MCF 10A (cell line): ENCODE results near the gene LIN7C. TPM values are rescaled to one million over a fixed set of nuclear protein-coding genes. Genes with fewer than 3 reads are reported as not detected.

Experiments
- BruUV-seq: library from RNA; stranded (reverse); fragments of 400-500 nt; replicated peaks from 2 replicates; lab custom pipeline; 2021; lab: Mats Ljungman, UMichigan
- CTCF ChIA-PET: fragments of 300-600 bp; sonication (Branson Sonifier 250); formaldehyde crosslinking; extraction: SDS; loops from one replicate; lab custom pipeline; 2021; ENCODE audit warnings: antibody characterized with exemption, inconsistent platforms; lab: Yijun Ruan, JAX
- POLR2A ChIA-PET: fragments of 300-600, 350-650 bp; sonication (Branson Sonifier 250); formaldehyde crosslinking; extraction: SDS; loops from one replicate; lab custom pipeline; 2020; ENCODE audit warnings: antibody characterized with exemption, inconsistent platforms; lab: Yijun Ruan, JAX
- DNase-seq: peaks from one replicate; pipeline ENCODE4 v3.0.0-alpha.2; 2018; ENCODE audit not compliant: unreplicated experiment
- H3K27ac Mint-ChIP-seq: one replicate; pipeline ENCODE4 v1.8.0; 2022; ENCODE audit warnings: mild to moderate bottlenecking, low read depth, mixed read lengths; ENCODE audit not compliant: unreplicated experiment
- H3K27me3 Mint-ChIP-seq: one replicate; pipeline ENCODE4 v1.8.0; 2022; ENCODE audit warnings: mixed read lengths; ENCODE audit not compliant: insufficient read depth, unreplicated experiment
- H3K36me3 Mint-ChIP-seq: one replicate; pipeline ENCODE4 v1.8.0; 2022; ENCODE audit warnings: mild to moderate bottlenecking, moderate library complexity, mixed read lengths; ENCODE audit not compliant: insufficient read depth, unreplicated experiment
- H3K4me1 Mint-ChIP-seq: one replicate; pipeline ENCODE4 v1.8.0; 2022; ENCODE audit warnings: mixed read lengths; ENCODE audit not compliant: insufficient read depth, unreplicated experiment
- H3K4me3 Mint-ChIP-seq: one replicate; pipeline ENCODE4 v1.8.0; 2022; ENCODE audit warnings: mild to moderate bottlenecking, moderate library complexity, mixed read lengths; ENCODE audit not compliant: unreplicated experiment
- H3K9me3 Mint-ChIP-seq: one replicate; pipeline ENCODE4 v1.8.0; 2022; ENCODE audit warnings: mixed read lengths; ENCODE audit not compliant: unreplicated experiment
- intact Hi-C: fragments of 100-400 bp; cut with micrococcal nuclease; formaldehyde crosslinking; loops from 2 replicates; pipeline ENCODE4 v1.14.1; 2022
- total RNA-seq: library from RNA; stranded (reverse); gene quantifications from 2 replicates; pipeline ENCODE4 v1.2.3, GENCODE V29; 2022
- TF ChIP-seq, protein P1 (sequence below): fragments of 200-600 bp; IDR thresholded peaks from one replicate; pipeline ENCODE4 v1.8.0; 2022; ENCODE audit warnings: antibody characterized with exemption, mild to moderate bottlenecking; ENCODE audit not compliant: unreplicated experiment

Gene LIN7C
- total RNA-seq, 1 experiment from 2014 or later = 47.7 TPM

DNA sequence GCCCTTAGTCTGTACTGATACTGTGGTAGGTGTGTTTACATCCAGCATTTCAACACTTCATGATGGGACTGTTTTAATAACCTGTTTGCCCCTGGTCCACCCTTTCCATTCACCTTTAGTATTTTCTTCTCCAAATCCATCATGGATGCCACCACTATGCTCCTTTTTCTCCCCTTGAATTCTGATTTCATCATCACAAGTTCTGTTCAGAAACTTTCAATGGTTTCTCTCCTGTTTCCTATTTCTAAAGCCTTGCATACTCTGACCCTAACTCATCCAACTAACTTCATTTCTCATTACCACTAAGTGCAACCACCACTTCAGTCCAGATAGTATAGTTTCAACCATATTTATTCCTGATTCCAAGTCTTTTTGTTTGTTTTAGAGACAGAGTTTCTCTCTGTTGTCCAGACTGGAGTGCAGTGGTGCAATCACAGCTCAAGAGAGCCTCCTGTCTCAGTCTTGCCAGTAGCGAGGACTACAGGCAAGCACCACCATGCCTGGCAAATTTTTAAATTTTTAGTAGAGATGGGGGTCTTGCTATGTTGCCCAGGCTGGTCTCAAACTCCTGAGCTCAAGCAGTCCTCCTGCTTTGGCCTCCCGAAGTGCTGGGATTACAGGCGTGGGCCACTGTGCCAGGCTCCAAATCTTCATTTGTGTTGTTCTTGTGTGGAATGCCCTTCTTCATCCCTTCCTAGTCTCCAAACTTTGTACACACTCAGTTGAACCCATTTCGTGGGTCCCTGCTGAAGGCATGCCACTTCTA is 1.2 kb upstream of the LIN7C start:
- Mint-ChIP-seq H3K36me3 (peaks cover 2% of the 10 kb centered on the region), H3K27me3 (no peaks in the 10 kb centered on the region), H3K4me1 (peaks cover 32% of the 10 kb centered on the region), H3K4me3 (peak overlapping the region; percentile 100), H3K27ac (peak overlapping the region; percentile 99), H3K9me3 (no peaks in the 10 kb centered on the region)
- intact Hi-C loops = loop anchor here (10.0 kb wide), 1 partner anchor 167 kb away; no protein-coding TSS in a partner anchor
- DNase-seq = no peak
- ChIA-PET POLR2A (interaction anchor here (0.7 to 3.4 kb wide), 14 partner anchors 8 to 1863 kb away, joined by 3 to 19 read pairs (median 3); no protein-coding TSS in a partner anchor), CTCF (no interaction called here)
- BruUV-seq = no TSS peak
- TF ChIP-seq, protein P1, sequence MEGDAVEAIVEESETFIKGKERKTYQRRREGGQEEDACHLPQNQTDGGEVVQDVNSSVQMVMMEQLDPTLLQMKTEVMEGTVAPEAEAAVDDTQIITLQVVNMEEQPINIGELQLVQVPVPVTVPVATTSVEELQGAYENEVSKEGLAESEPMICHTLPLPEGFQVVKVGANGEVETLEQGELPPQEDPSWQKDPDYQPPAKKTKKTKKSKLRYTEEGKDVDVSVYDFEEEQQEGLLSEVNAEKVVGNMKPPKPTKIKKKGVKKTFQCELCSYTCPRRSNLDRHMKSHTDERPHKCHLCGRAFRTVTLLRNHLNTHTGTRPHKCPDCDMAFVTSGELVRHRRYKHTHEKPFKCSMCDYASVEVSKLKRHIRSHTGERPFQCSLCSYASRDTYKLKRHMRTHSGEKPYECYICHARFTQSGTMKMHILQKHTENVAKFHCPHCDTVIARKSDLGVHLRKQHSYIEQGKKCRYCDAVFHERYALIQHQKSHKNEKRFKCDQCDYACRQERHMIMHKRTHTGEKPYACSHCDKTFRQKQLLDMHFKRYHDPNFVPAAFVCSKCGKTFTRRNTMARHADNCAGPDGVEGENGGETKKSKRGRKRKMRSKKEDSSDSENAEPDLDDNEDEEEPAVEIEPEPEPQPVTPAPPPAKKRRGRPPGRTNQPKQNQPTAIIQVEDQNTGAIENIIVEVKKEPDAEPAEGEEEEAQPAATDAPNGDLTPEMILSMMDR = no peak

DNA sequence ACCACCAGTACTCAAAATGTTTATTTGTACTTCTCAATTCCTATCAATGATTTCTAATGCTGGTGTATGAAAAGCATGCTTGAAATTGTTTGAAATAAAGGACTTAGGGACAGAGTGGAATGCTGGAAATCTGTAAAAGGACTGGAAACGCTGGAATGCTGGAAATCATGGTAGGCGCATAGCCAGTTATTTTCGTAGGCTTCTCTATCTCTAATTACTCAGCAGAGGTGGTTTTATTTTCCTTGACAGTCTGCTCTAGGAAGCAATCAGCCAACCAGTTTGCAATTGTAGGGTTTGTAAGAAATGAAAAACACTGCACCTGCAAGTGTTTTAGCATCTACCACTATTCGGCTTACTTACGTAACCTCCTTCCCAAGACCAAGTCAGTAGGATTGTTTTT is 788 bp downstream of the LIN7C start:
- DNase-seq = no peak
- no TSS peak for BruUV-seq
- POLR2A ChIA-PET = interaction anchor here (0.6 to 3.4 kb wide), 7 partner anchors 10 to 1830 kb away, joined by 3 to 19 read pairs (median 3); partner anchors contain the start of gene BDNF
- TF ChIP-seq, protein P1 = no peak
- H3K27me3 Mint-ChIP-seq = no peaks in the 10 kb centered on the region
- peak overlapping the region; percentile 100 for H3K4me3 Mint-ChIP-seq
- peaks cover 17% of the 10 kb centered on the region for H3K36me3 Mint-ChIP-seq
- no peaks in the 10 kb centered on the region for H3K9me3 Mint-ChIP-seq
- H3K4me1 Mint-ChIP-seq = peaks cover 44% of the 10 kb centered on the region
- peak overlapping the region; percentile 99 for H3K27ac Mint-ChIP-seq
- CTCF ChIA-PET = interaction anchor here (0.6 to 1.9 kb wide), 2 partner anchors 9 to 320 kb away, joined by 4 to 13 read pairs; no protein-coding TSS in a partner anchor
- intact Hi-C loops = loop anchor here (10.0 kb wide), 1 partner anchor 169 kb away; no protein-coding TSS in a partner anchor

DNA sequence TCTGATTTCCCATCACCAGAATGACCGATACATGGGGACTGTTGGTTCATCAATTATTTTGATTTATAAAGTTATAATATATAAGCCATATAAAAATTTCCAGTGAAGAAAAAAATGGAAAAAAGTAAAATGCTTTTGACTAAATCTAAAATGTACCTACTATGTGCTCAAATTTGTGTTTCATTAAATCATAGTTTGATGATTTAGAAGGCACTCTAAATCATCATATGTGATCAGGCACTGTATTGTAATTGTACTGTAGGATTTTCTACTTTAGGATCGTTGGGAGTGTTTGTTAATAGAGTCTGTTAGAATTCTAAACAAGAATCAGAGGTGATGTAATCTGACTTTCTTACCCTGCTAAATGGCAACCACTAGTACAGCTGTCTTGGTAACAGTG is 2.4 kb downstream of the LIN7C start:
- Mint-ChIP-seq H3K27me3 (no peaks in the 10 kb centered on the region), H3K4me1 (peaks cover 37% of the 10 kb centered on the region), H3K9me3 (no peaks in the 10 kb centered on the region), H3K27ac (no peak overlapping the region), H3K36me3 (peaks cover 29% of the 10 kb centered on the region), H3K4me3 (no peak overlapping the region)
- TF ChIP-seq, protein P1 = no peak
- DNase-seq = no peak
- ChIA-PET POLR2A (interaction anchor here (1.1 kb wide), 1 partner anchor 34 kb away, joined by 3 read pairs; no protein-coding TSS in a partner anchor), CTCF (interaction anchor here (0.6 kb wide), 2 partner anchors 19 to 320 kb away, joined by 3 read pairs; no protein-coding TSS in a partner anchor)
- BruUV-seq = no TSS peak
- intact Hi-C loops = loop anchor here (10.0 kb wide), 1 partner anchor 171 kb away; no protein-coding TSS in a partner anchor

DNA sequence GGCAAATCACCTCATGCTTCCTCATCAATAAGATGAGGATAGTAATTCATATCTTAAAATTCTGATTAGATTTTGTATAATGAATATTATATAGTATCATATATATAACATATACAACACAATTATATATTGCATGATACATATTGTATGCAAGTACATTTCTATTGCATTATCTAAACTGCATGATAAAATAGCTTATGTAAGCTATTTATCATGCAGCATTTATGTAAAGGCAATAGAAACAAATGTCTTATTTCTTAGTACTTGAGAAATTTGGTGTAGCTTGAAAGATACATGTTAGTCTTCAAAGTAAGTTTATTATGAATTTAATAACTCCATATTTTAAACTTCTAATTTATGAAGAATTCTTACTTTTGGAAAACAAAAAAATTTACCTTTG is 5.5 kb downstream of the LIN7C start:
- ChIA-PET CTCF (interaction anchor here (0.6 to 8.3 kb wide), 6 partner anchors 15 to 194 kb away, joined by 3 to 119 read pairs (median 4); no protein-coding TSS in a partner anchor), POLR2A (no interaction called here)

More for the DNA sequence above, 5.5 kb downstream of the LIN7C start:
- Mint-ChIP-seq H3K9me3 (no peaks in the 10 kb centered on the region), H3K27ac (no peak overlapping the region), H3K36me3 (peaks cover 53% of the 10 kb centered on the region), H3K27me3 (no peaks in the 10 kb centered on the region), H3K4me3 (no peak overlapping the region), H3K4me1 (peaks cover 17% of the 10 kb centered on the region)
- no TSS peak for BruUV-seq
- TF ChIP-seq, protein P1 = no peak
- intact Hi-C loops = loop anchor here (10.0 kb wide), 1 partner anchor 174 kb away; no protein-coding TSS in a partner anchor
- DNase-seq = no peak
